ENCODE data around the gene CDK6.

CDK6 gene

GRCh38 chr7:92830532-92831110 is 5.8 kb downstream of the CDK6 start:
- Histone ChIP-seq H3K4me2 (ENCODE audit: low read length) (0 out of 2 replicates have a peak overlapping the region, but pooled peaks have one; percentile 1), H3K4me1 (ENCODE audit: low read length) (peaks cover 33% of the 10 kb centered on the region), H3K36me3 (replicated peaks; ENCODE audit: low read depth, low read length) (peaks cover 43% of the 10 kb centered on the region), H3K9ac (ENCODE audit: low read length) (no peak overlapping the region), H2AFZ (ENCODE audit: low read depth, low read length) (no peak overlapping the region), H3K27ac (ENCODE audit: low read length) (no peak overlapping the region), H4K20me1 (ENCODE audit: insufficient read depth, low read length) (peaks cover 68% of the 10 kb centered on the region), H3K4me3 (ENCODE audit: low read length) (no peak overlapping the region), H3K9me3 (ENCODE audit: insufficient read depth, low read length) (no peaks in the 10 kb centered on the region), H3K27me3 (ENCODE audit: low read depth, low read length) (no peaks in the 10 kb centered on the region), H3K79me2 (ENCODE audit: low read length) (peaks cover 99% of the 10 kb centered on the region)
- TF ChIP-seq EZH2phosphoT487 (IDR thresholded peaks at IDR 0.05; ENCODE audit: low read depth) (no peak), CTCF (IDR thresholded peaks at IDR 0.05; ENCODE audit: low read depth, low read length) (no peak)

GRCh38 chr7:92830027-92830426 is 6.3 kb downstream of the CDK6 start:
- Histone ChIP-seq H3K4me3 (ENCODE audit: low read length) (no peak overlapping the region), H3K27ac (ENCODE audit: low read length) (no peak overlapping the region), H3K4me1 (ENCODE audit: low read length) (peaks cover 39% of the 10 kb centered on the region)

GRCh38 chr7:92827464-92828120 is 8.8 kb downstream of the CDK6 start:
- H3K4me1 ChIP-seq (ENCODE audit: low read length): peaks cover 61% of the 10 kb centered on the region
- no peak overlapping the region for H3K27ac ChIP-seq (ENCODE audit: low read length)
- H3K79me2 ChIP-seq (ENCODE audit: low read length): peaks cover 100% of the 10 kb centered on the region
- no peak overlapping the region for H3K9ac ChIP-seq (ENCODE audit: low read length)
- peaks cover 54% of the 10 kb centered on the region for H3K36me3 ChIP-seq (replicated peaks; ENCODE audit: low read depth, low read length)
- no peak overlapping the region for H3K4me3 ChIP-seq (ENCODE audit: low read length)
- H3K27me3 ChIP-seq (ENCODE audit: low read depth, low read length): no peaks in the 10 kb centered on the region
- peaks cover 93% of the 10 kb centered on the region for H4K20me1 ChIP-seq (ENCODE audit: insufficient read depth, low read length)
- H3K9me3 ChIP-seq (ENCODE audit: insufficient read depth, low read length): no peaks in the 10 kb centered on the region
- no peak overlapping the region for H2AFZ ChIP-seq (ENCODE audit: low read depth, low read length)
- TF ChIP-seq EZH2phosphoT487 (IDR thresholded peaks at IDR 0.05; ENCODE audit: low read depth) (no peak), CTCF (IDR thresholded peaks at IDR 0.05; ENCODE audit: low read depth, low read length) (no peak)
- no peak overlapping the region for H3K4me2 ChIP-seq (ENCODE audit: low read length)

More at GRCh38 chr7:92830027-92830426, 6.3 kb downstream of the CDK6 start:
- Histone ChIP-seq H3K4me2 (ENCODE audit: low read length) (no peak overlapping the region), H3K79me2 (ENCODE audit: low read length) (peaks cover 99% of the 10 kb centered on the region), H2AFZ (ENCODE audit: low read depth, low read length) (no peak overlapping the region), H3K27me3 (ENCODE audit: low read depth, low read length) (no peaks in the 10 kb centered on the region), H3K36me3 (replicated peaks; ENCODE audit: low read depth, low read length) (peaks cover 46% of the 10 kb centered on the region), H4K20me1 (ENCODE audit: insufficient read depth, low read length) (peaks cover 74% of the 10 kb centered on the region), H3K9ac (ENCODE audit: low read length) (no peak overlapping the region), H3K9me3 (ENCODE audit: insufficient read depth, low read length) (no peaks in the 10 kb centered on the region)
- no peak for TF ChIP-seq CTCF (IDR thresholded peaks at IDR 0.05; ENCODE audit: low read depth, low read length)

- Histone ChIP-seq H3K27me3 (ENCODE audit: low read depth, low read length) (no peaks in the 10 kb centered on the region), H3K4me2 (ENCODE audit: low read length) (no peak overlapping the region), H3K36me3 (replicated peaks; ENCODE audit: low read depth, low read length) (peaks cover 42% of the 10 kb centered on the region), H3K79me2 (ENCODE audit: low read length) (peaks cover 100% of the 10 kb centered on the region), H3K9me3 (ENCODE audit: insufficient read depth, low read length) (no peaks in the 10 kb centered on the region), H2AFZ (ENCODE audit: low read depth, low read length) (no peak overlapping the region), H3K27ac (ENCODE audit: low read length) (no peak overlapping the region), H3K4me1 (ENCODE audit: low read length) (peaks cover 49% of the 10 kb centered on the region), H3K9ac (ENCODE audit: low read length) (no peak overlapping the region), H4K20me1 (ENCODE audit: insufficient read depth, low read length) (peaks cover 84% of the 10 kb centered on the region), H3K4me3 (ENCODE audit: low read length) (no peak overlapping the region)
- no peak for TF ChIP-seq CTCF (IDR thresholded peaks at IDR 0.05; ENCODE audit: low read depth, low read length)
- TF ChIP-seq EZH2phosphoT487 (IDR thresholded peaks at IDR 0.05; ENCODE audit: low read depth): no peak
These were observed 10.0 kb downstream of the CDK6 start for GRCh38 chr7:92826258-92826938.

Measured in OCI-LY3 (cell line).